Measurements from ENCODE around the gene C10orf62. TPM values are rescaled to one million over a fixed set of nuclear protein-coding genes. Genes with fewer than 3 reads are reported as not detected.

C10orf62 gene
- total and polyA plus RNA-seq, 9 of the 15 experiments (the other 6 are each of a cell fraction or from before 2014, with no cell fraction given), result not detected

DNA sequence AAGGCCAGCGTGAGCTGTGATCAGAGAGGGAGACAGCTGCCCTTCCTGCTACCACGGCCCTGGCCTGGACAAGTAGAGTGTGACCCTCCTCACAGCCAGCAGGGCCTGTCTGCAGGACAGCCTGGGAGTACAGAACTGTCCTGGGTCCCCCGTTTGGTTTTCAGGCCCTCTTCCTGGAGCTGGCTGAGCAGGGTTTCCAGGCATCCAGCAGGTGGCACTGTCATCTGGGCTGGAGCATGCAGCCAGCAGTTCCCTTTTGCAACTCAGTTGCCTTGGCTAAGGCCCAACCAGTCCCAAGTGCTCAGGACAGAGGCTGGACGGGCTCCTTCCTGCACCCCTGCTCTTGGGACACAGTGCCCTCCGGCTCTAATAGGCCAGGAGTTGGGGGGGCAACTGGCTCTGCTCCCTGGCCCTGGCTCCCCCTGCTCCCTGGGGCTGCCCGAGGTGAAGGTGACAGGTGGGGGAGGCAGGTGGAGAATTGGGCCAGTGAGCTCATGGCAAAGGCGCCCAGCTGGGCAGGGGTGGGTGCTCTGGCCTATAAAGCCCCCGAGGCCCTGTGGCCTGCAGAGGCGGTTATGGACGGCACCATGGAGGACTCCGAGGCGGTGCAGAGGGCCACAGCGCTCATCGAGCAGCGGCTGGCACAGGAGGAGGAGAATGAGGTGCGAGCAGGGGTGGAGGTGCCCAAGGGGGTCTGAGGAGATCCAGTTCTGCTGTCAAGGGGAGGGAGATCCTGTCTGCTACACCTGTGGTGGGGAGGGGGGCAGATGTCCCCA is 17.1 kb upstream of the C10orf62 start, which contains the start of gene ANKRD2 (continued):
- no peak for TF ChIP-seq SRSF9 (IDR thresholded peaks at IDR 0.05; ENCODE audit: borderline replicate concordance, low read depth, low read length)
- peak; percentile 37; the same call in 1 of the 2 replicates for TF ChIP-seq NFE2 (IDR thresholded peaks at IDR 0.05; ENCODE audit: low read depth)
- TF ChIP-seq RAD21 (CRISPR knock-in tag; conservative IDR thresholded peaks at IDR 0.05 in 1 of 2, IDR thresholded peaks at IDR 0.05 in 1 of 2), result peak; percentile 75 to 86
- TF ChIP-seq, protein P1, sequence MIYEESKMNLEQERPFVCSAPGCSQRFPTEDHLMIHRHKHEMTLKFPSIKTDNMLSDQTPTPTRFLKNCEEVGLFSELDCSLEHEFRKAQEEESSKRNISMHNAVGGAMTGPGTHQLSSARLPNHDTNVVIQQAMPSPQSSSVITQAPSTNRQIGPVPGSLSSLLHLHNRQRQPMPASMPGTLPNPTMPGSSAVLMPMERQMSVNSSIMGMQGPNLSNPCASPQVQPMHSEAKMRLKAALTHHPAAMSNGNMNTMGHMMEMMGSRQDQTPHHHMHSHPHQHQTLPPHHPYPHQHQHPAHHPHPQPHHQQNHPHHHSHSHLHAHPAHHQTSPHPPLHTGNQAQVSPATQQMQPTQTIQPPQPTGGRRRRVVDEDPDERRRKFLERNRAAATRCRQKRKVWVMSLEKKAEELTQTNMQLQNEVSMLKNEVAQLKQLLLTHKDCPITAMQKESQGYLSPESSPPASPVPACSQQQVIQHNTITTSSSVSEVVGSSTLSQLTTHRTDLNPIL (CRISPR knock-in tag; IDR thresholded peaks at IDR 0.05), result no peak
- no peak for TF ChIP-seq IFI16 (CRISPR knock-in tag; IDR thresholded peaks at IDR 0.05)
- TF ChIP-seq ETV1 (tag; conservative IDR thresholded peaks at IDR 0.05; ENCODE audit: low read depth), result no peak
- TF ChIP-seq ARID2 (IDR thresholded peaks at IDR 0.05), result no peak
- no peak for TF ChIP-seq MEF2A (IDR thresholded peaks at IDR 0.05; ENCODE audit: control insufficient read depth, low read depth, low read length)
- TF ChIP-seq, protein P2, sequence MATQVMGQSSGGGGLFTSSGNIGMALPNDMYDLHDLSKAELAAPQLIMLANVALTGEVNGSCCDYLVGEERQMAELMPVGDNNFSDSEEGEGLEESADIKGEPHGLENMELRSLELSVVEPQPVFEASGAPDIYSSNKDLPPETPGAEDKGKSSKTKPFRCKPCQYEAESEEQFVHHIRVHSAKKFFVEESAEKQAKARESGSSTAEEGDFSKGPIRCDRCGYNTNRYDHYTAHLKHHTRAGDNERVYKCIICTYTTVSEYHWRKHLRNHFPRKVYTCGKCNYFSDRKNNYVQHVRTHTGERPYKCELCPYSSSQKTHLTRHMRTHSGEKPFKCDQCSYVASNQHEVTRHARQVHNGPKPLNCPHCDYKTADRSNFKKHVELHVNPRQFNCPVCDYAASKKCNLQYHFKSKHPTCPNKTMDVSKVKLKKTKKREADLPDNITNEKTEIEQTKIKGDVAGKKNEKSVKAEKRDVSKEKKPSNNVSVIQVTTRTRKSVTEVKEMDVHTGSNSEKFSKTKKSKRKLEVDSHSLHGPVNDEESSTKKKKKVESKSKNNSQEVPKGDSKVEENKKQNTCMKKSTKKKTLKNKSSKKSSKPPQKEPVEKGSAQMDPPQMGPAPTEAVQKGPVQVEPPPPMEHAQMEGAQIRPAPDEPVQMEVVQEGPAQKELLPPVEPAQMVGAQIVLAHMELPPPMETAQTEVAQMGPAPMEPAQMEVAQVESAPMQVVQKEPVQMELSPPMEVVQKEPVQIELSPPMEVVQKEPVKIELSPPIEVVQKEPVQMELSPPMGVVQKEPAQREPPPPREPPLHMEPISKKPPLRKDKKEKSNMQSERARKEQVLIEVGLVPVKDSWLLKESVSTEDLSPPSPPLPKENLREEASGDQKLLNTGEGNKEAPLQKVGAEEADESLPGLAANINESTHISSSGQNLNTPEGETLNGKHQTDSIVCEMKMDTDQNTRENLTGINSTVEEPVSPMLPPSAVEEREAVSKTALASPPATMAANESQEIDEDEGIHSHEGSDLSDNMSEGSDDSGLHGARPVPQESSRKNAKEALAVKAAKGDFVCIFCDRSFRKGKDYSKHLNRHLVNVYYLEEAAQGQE (IDR thresholded peaks at IDR 0.05; ENCODE audit: borderline replicate concordance), result peak; percentile 73
- TF ChIP-seq, protein P2 (CRISPR knock-in tag; IDR thresholded peaks at IDR 0.05; ENCODE audit: low read depth), result no peak
- TF ChIP-seq RB1 (IDR thresholded peaks at IDR 0.05; ENCODE audit: low read depth), result 0 out of 2 replicates have a peak, but pooled peaks have one; percentile 19
- TF ChIP-seq CEBPB (tag; IDR thresholded peaks at IDR 0.05), result 0 out of 2 replicates have a peak, but pooled peaks have one; percentile 12
- TF ChIP-seq TCF3 (CRISPR knock-in tag; IDR thresholded peaks at IDR 0.05), result no peak
- TF ChIP-seq PTRF (tag; IDR thresholded peaks at IDR 0.05), result no peak
- no peak for TF ChIP-seq CBX5 (IDR thresholded peaks at IDR 0.05; ENCODE audit: borderline replicate concordance, low read depth)
- no peak for TF ChIP-seq NONO (IDR thresholded peaks at IDR 0.05; ENCODE audit: low read depth in 2 of 2, low read length in 1 of 2)

Data from K562 (cell line).